GM15510 (cell line): ENCODE measurements around the gene DCP1A.

ENCODE experiments used
- POLR2A ChIP-seq: IDR thresholded peaks from 3 replicates; pipeline ENCODE4 v1.6.1; 2011; ENCODE audit warnings: borderline replicate concordance; ENCODE audit not compliant: insufficient read length; ENCODE audit errors: extremely low read depth

Gene DCP1A

GRCh38 chr3:53243165-53243564, 104.2 kb downstream of the DCP1A start:
- TF ChIP-seq POLR2A, result no peak

- TF ChIP-seq POLR2A, result no peak
Measured at GRCh38 chr3:53242642-53243041, 104.7 kb downstream of the DCP1A start.

- no peak for TF ChIP-seq POLR2A
Measured at GRCh38 chr3:53242155-53242554, 105.2 kb downstream of the DCP1A start.

GRCh38 chr3:53240989-53241972, 106.1 kb downstream of the DCP1A start:
- TF ChIP-seq POLR2A, result no peak

GRCh38 chr3:53239800-53240199, 107.5 kb downstream of the DCP1A start:
- no peak for TF ChIP-seq POLR2A

- no peak for TF ChIP-seq POLR2A
Measured at GRCh38 chr3:53238886-53239285, 108.5 kb downstream of the DCP1A start.

- no peak for TF ChIP-seq POLR2A
Measured at GRCh38 chr3:53238051-53238850, 109.1 kb downstream of the DCP1A start.

GRCh38 chr3:53236112-53236841, 111.1 kb downstream of the DCP1A start:
- no peak for TF ChIP-seq POLR2A

- no peak for TF ChIP-seq POLR2A
Measured at GRCh38 chr3:53235545-53235944, 111.8 kb downstream of the DCP1A start.

GRCh38 chr3:53234841-53235232, 112.5 kb downstream of the DCP1A start:
- no peak for TF ChIP-seq POLR2A

- TF ChIP-seq POLR2A, result no peak
Measured at GRCh38 chr3:53234130-53234840, 113.1 kb downstream of the DCP1A start.
